ENCODE data around the gene REX1BD.
"Not testable (repeated sequence)": the region's sequence is repeated elsewhere in the genome, so short reads cannot be mapped to it uniquely, and the experiment has no call there.

Gene REX1BD

GRCh38 chr19:18588611-18589379, at the start of gene REX1BD:
TSS of gene REX1BD (plus strand) at chr19:18588798. CDS start at chr19:18588802, 4 bp downstream.
- DNase-seq (ENCODE audit: low spot score), result peak; percentile 93

DNA sequence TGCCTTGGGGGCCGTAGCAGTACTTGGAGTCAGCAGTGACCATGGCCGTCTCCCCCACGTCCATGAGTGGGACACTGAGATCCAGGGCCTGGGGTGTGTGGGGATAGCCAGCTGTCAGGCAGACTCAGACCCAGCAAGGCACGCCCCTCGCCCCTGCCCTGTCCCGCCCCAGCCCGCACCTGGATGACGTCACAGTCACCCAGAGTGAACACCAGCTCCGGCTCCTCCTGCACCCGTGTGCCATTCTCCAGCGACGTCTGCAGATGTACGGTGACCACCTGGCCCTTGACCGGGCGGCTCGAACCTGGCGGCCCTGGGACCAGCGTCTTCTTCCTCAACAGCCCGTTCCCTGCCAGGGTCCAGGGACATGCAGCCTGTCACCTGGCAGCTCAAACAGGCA, 49.2 kb upstream of the REX1BD start:
- no peak for DNase-seq (ENCODE audit: low spot score)

DNA sequence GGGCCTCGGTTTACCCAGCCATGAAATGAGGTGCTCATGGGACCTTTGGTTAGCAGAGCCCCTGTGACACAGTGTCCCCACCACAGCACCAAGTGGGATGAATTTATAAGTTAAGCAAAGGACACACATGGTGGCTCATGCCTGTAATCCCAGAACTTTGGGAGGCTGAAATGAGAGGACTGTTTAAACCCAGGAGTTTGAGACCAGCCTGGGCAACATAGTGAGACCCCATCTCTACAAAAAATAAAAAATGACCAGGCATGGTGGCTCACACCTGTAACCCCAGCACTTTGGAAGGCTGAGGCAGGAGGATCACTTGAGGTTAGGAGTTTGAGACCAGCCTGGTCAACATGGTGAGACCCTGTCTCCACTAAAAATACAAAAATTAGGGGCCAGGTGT, 48.4 kb upstream of the REX1BD start:
- DNase-seq (ENCODE audit: low spot score), result not testable (repeated sequence)

DNA sequence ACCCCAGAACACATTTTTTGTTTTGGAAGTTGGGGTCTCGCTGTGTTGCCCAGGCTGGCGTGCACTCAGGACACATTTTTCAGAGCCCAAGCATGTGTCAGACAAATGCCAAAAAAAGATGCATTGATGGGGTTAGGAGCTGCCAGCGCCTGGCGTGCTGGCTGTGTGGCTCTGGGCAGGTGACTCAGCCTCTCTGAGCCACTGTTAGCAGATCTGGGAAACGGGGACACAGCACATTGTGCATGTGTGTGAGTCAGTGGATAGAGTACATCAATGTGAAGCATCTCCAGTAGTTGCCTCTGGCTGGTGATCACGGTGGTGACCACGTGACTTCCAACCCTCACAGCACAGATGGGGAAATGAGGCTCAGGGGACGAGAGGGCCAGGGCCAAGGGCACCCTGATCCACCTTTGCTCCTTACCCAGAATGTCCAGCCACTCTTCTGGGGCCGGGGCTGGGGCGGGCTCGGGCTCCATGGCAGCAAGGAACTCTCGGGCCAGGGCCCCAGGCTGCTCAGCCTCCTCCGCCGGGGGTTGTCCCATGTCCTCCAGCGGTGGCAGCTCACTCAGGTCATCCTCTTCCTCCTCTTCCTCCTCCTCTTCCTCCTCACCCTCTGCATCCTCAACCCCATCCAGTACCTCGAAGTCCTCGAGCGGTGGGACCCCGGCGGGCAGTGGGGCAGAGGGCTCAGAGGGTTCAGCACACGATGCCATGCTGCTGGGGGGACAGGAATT, 47.2 kb upstream of the REX1BD start:
- peak; percentile 35 for DNase-seq (ENCODE audit: low spot score)

DNA sequence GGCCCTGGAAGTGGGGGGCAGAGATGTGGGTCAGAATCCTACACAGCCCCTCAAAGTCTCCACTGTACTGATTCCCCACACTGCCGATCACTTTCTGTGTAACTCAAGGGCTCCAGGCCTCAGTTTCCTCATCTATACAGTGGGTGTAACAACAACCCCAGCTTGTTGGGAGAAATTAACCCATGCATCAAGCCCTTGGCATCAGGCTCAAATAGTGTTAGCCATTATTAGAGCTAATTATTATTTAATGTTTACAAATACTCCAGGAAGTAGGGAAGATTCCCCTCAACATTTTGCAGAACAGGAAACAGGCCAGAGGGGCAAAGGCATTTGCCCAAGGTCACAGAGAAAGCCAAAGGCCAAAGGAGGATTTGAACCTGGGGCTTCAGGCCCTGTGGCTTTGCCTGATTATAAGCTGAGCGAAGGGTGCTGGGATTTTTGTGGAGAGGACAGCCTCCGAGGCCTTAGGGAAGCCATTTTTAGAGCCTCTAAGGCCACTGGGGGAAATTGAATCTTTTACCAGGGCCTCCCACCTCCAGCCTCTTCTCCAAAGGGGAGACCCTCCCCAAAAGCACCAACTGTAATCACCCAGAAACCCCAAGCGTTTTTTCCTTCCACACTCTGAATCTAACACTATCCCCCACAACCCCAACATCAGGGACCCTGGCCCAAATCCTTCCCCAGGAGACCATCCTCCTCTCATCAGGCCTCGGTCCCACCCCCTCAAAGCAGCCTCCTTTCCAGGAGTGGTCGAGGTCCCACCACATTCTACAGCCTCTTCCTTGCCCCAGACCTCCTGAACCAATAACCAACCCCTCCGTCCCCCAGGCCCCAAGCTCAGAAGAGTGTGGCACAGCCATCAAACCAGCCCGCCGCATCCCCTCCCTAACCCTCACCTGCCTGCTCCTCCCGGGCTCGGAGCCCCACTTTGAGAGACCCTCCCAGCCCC, 46.3 kb upstream of the REX1BD start:
- peak; percentile 31 for DNase-seq (ENCODE audit: low spot score)

GRCh38 chr19:18542941-18543813, 45.4 kb upstream of the REX1BD start, which contains the start of gene FKBP8:
TSS of gene FKBP8 (minus strand) at chr19:18543573. CDS start at chr19:18541970, 1,603 bp downstream.
- peak; percentile 99 for DNase-seq (ENCODE audit: low spot score)

DNA sequence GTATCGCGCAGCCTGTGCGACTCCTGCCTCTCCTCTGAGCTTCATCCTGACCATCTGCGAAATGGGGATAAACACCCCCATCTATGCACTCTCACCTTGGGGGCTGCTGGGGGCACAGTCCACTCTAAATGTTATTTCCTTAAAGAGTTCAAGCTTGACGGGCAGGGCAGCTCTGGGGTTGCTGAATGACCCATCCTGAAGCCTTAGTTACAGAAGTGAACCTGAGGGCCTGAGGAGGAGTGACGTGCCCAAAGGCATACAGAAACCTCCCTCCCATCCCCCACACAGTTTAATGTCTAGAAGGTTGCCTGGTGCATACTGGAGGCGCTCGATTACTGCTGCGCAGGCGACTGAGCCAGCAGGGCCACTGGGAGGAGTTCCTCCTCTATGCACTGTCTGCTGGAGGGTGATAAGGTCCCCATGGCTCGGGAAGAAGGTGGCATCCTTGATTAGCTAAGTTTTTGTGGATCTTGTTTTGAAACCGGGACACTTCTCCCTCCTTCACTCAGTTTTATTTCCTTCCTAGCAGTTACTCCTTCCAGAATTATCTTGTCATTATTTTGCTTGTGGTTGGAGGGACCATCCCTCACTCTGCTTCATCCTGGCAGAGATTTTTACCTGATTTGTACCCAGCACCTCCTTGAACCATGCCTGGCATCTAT, 44.7 kb upstream of the REX1BD start:
- DNase-seq (ENCODE audit: low spot score), result peak; percentile 72

DNA sequence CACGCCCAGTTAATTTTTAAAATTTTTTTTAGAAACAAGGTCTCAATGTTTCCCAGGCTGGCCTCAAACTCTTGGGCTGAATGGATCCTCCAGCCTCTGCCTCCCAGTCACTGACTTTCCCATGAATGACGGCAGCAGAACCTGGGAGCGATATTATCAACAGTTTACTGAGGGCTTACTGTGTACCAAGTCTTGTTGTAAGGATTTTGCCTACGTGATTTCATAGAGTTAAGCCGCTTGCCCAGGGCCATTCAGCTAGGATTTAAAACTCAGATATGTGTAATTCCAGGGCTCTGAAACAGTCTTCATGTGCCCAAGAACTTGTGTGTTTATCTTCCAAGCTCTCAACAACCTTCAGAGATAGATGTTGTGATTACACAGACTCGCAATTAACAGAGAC, 37.0 kb upstream of the REX1BD start:
- DNase-seq (ENCODE audit: low spot score), result no peak

GRCh38 chr19:18557411-18558201, 31.0 kb upstream of the REX1BD start, which contains the start of gene KXD1:
TSS of gene KXD1 (plus strand) at chr19:18557870. CDS start at chr19:18562057, 4,187 bp downstream.
- peak; percentile 98 for DNase-seq (ENCODE audit: low spot score)

DNA sequence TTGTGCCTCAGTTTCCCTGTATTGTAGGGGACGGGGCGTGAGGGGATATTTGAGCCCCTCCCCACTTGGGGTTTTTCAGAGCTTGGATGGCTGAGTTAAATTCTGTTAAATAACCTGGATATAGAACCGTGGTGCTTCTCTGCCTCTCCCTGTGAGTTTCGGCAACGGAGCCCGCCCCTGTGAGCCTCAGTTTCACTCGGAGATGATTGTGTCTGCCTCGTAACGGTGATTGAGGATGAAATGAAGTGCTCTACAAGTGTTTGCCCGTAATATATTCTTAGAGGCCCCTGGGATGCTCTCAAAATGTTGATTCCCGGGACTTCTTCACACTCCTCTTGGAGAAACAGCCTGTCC, 30.4 kb upstream of the REX1BD start:
- peak; percentile 16 for DNase-seq (ENCODE audit: low spot score)

DNA sequence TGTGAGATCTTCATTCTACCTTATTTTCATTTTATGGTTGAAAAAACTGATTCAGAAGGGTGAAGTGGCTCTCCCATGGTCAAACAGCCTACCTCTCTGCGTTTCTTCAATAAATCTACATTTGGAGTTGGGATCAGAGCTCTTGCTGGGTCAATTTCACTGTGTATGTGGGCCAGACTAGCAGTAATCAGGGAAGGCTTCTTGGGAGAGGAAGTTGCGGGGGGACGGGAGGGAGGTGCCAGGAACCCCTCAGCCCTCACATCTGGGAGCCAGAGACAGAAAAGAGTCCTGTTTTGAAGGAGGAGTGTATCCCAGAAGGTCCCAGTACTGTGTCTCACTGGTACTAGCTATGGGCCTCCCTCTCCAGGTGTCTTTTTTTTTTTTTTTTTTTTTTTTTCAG, 30.0 kb upstream of the REX1BD start:
- DNase-seq (ENCODE audit: low spot score), result no peak

DNA sequence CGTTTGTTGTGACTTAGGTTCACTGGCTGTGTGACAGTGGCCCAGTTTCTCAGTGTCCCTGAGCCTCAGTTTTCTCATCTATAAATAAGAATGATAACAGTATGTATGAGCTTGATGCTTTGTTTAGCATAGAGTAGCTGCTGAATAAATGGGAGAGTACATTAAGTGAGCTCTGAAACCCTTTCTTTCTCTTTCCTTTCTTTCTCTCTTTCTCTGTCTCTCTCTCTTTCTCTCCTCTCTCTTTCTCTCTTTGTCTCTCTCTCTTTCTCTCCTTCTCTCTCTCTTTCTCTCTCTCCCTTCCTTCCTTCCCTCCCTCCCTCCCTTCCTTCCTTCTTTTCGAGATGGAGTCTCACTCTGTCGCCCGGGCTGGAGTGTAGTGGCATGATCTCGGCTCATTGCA, 28.9 kb upstream of the REX1BD start:
- no peak for DNase-seq (ENCODE audit: low spot score)

DNA sequence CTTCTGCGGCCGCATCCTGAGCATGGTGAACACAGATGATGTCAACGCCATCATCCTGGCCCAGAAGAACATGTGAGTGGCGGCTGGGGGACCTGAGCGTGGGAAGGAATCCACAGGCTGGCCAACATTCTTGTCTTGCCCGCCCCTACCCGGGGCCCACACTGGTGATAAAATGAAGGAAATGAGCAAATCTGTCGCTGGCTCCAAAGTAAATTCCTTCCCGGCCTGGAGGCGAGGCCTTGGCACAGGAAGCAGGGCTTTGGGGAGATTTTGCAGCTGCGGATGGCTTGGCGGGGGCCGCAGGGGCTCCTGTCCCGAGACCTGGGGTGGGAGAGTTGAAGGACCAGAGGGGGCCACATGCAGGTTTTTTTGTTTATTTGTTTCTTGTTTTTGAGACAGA, 26.5 kb upstream of the REX1BD start:
- DNase-seq (ENCODE audit: low spot score), result peak; percentile 84

GRCh38 chr19:18566953-18567352, 21.6 kb upstream of the REX1BD start:
- no peak for DNase-seq (ENCODE audit: low spot score)

GRCh38 chr19:18568367-18568766, 20.2 kb upstream of the REX1BD start:
- DNase-seq (ENCODE audit: low spot score), result no peak

- DNase-seq (ENCODE audit: low spot score), result peak; percentile 96
These were observed 16.8 kb upstream of the REX1BD start, which contains the start of gene UBA52 for GRCh38 chr19:18571564-18572344. TSS of gene UBA52 (plus strand) at chr19:18571857. CDS start at chr19:18573301, 1,444 bp downstream.

DNA sequence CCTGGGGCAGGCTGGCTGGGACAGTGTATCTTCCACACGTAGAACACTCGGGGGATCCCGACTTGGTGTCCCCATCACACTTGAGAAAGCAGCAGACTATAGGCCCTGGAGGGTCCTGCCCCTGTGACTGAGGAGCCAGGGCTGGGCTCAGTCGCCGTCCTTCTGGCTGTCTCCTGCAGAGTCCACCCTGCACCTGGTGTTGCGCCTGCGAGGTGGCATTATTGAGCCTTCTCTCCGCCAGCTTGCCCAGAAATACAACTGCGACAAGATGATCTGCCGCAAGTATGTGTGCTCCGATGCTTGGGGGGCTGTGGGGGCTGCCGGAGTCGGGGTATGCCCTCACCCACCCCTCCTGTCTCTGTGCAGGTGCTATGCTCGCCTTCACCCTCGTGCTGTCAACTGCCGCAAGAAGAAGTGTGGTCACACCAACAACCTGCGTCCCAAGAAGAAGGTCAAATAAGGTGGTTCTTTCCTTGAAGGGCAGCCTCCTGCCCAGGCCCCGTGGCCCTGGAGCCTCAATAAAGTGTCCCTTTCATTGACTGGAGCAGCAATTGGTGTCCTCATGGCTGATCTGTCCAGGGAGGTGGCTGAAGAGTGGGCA, 13.8 kb upstream of the REX1BD start:
- no peak for DNase-seq (ENCODE audit: low spot score)

DNA sequence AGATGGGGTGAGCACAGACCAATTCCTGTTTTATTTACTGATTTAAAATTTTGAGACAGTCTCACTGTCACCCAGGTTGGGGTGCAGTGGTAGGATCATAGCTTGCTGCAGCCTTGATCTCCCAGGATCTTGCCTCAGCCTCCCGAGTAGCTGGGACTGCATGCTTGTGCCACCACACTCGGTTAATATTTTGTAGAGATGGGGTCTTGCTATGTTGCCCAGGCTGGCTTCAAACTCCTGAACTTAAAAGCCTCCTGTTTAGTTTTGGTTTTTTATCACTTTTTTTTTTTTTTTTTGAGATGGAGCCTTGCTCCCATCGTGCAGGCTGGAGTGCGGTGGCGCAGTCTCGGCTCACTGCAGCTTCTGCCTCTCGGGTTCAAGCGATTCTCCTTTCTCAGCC, 12.2 kb upstream of the REX1BD start:
- DNase-seq (ENCODE audit: low spot score), result no peak
